ENCODE results near the gene ZNF883. TPM values are rescaled to one million over a fixed set of nuclear protein-coding genes. Genes with fewer than 3 reads are reported as not detected.
A peak's percentile ranks its signal among the peaks of the same experiment; 100 is the strongest.
"Not testable (repeated sequence)": the region's sequence is repeated elsewhere in the genome, so short reads cannot be mapped to it uniquely, and the experiment has no call there.

Gene ZNF883
- total and polyA plus RNA-seq, 9 of the 15 experiments (the other 6 are each of a cell fraction or from before 2014, with no cell fraction given) = 1.00 to 5.7 (median 3.7) TPM

- TF ChIP-seq RBFOX2 (IDR thresholded peaks at IDR 0.05; ENCODE audit: low read depth, low read length) = peak; percentile 42; the same call in 1 of the 2 replicates
- TF ChIP-seq AFF1 (IDR thresholded peaks at IDR 0.05; ENCODE audit: low read depth in 1 of 2, partially characterized antibody in 2 of 2) = peak in 1 of 2 experiments; percentile 79
- no peak for TF ChIP-seq ZSCAN29 (IDR thresholded peaks at IDR 0.05)
- no peak for TF ChIP-seq HES1 (IDR thresholded peaks at IDR 0.05; ENCODE audit: low read depth)
- TF ChIP-seq NRF1 (conservative IDR thresholded peaks at IDR 0.05 in 1 of 2, IDR thresholded peaks at IDR 0.05 in 1 of 2) = peak; percentile 90 to 92
- TF ChIP-seq ZNF41 (CRISPR knock-in tag; conservative IDR thresholded peaks at IDR 0.05) = no peak
Observed at GRCh38 chr9:113011911-113012381, at the start of gene ZNF883 (continued).

GRCh38 chr9:113061072-113061850 is 49.3 kb upstream of the ZNF883 start:
- H3K27ac ChIP-seq (ENCODE audit: extremely low read depth, low read depth, low read length); FAIRE-seq; BruUV-seq (replicated peaks); H3K36me3 ChIP-seq (ENCODE audit: control insufficient read depth, insufficient read depth, low read length); H4K20me1 ChIP-seq (replicated peaks; ENCODE audit: control insufficient read depth, insufficient read depth, low read length); ATAC-seq; DNase-seq (ENCODE audit: extremely low read depth in 1 of 4, low spot score in 3 of 4); H3K9me1 ChIP-seq (ENCODE audit: control insufficient read depth, insufficient read depth, low read length); H3K4me3 ChIP-seq; in situ Hi-C loops (cut with MboI); H3K4me2 ChIP-seq (ENCODE audit: insufficient read depth, low read length); H3K9ac ChIP-seq (ENCODE audit: insufficient read depth in 1 of 2, low read depth in 2 of 2, low read length in 2 of 2); intact Hi-C loops (cut with micrococcal nuclease); H2AFZ ChIP-seq (ENCODE audit: low read depth, low read length); CTCF ChIA-PET (ENCODE audit: low intra/inter-chr PET ratio); H3K9me3 ChIP-seq (replicated peaks; ENCODE audit: control insufficient read depth, insufficient read depth, low read depth, low read length); H3K79me2 ChIP-seq (ENCODE audit: control insufficient read depth, insufficient read depth, low read length): not testable (repeated sequence)
- WGBS (ENCODE audit: insufficient coverage, low coverage, missing lambda C conversion rate) = 16% methylated on average over 17 of the region's 33 CpGs
- POLR2A ChIA-PET = interaction anchor here (0.6 kb wide), 1 partner anchor 50 kb away, joined by 3 read pairs; no protein-coding TSS in a partner anchor
- Histone ChIP-seq H3K27me3 (ENCODE audit: control insufficient read depth in 2 of 2, insufficient read depth in 2 of 2, low read length in 2 of 2) (peaks cover 0 to 10% of the 10 kb centered on the region in 2 experiments; a peak in 2 of 5 replicates), H3K4me1 (replicated peaks in 1 of 2; ENCODE audit: control insufficient read depth in 2 of 2, insufficient read depth in 2 of 2, low read length in 2 of 2) (peaks cover 0 to 12% of the 10 kb centered on the region in 2 experiments; a peak in 1 of 5 replicates)

Measured in K562 (cell line).